ENCODE measurements around the gene GRAMD1B.

DNA sequence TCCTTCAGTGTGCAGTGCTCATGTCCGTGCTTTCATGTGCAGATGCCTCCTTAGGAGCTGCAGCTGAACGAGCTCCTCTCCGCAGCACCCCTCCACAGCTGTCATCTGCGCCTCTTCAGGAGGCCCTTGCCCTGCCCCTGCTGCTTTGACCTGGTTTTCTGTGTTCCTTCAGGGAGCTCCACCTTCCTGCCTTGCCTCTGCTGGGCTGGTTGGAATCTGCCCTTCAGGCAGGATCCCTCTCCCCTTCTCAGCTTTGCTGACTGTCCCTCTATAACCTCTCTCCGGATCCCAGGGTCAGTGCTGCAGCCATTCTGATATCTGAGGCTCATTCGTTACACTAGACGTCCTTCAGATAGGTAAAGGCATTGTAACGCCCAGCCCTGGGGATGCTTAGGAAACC lies 156.5 kb downstream of the GRAMD1B start:
- TF ChIP-seq GABPA (IDR thresholded peaks at IDR 0.05 in 1 of 2, conservative IDR thresholded peaks at IDR 0.05 in 1 of 2) (no peak), SP1 (IDR thresholded peaks at IDR 0.05) (no peak), NR2F2 (IDR thresholded peaks at IDR 0.05) (no peak)
- TF ChIP-seq, protein P1, sequence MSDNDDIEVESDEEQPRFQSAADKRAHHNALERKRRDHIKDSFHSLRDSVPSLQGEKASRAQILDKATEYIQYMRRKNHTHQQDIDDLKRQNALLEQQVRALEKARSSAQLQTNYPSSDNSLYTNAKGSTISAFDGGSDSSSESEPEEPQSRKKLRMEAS (IDR thresholded peaks at IDR 0.05) = no peak
- TF ChIP-seq, protein P2, sequence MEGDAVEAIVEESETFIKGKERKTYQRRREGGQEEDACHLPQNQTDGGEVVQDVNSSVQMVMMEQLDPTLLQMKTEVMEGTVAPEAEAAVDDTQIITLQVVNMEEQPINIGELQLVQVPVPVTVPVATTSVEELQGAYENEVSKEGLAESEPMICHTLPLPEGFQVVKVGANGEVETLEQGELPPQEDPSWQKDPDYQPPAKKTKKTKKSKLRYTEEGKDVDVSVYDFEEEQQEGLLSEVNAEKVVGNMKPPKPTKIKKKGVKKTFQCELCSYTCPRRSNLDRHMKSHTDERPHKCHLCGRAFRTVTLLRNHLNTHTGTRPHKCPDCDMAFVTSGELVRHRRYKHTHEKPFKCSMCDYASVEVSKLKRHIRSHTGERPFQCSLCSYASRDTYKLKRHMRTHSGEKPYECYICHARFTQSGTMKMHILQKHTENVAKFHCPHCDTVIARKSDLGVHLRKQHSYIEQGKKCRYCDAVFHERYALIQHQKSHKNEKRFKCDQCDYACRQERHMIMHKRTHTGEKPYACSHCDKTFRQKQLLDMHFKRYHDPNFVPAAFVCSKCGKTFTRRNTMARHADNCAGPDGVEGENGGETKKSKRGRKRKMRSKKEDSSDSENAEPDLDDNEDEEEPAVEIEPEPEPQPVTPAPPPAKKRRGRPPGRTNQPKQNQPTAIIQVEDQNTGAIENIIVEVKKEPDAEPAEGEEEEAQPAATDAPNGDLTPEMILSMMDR (IDR thresholded peaks at IDR 0.05; ENCODE audit: low read depth, low read length, missing input control) = no peak

Measured in liver (tissue), 3 donors.